WTC11 (cell line): ENCODE results near the gene TIPARP.

Experiments used
- ATF1 ChIP-seq: sonication (generic); formaldehyde crosslinking; IDR thresholded peaks from 2 replicates; pipeline ENCODE4 v1.8.1; 2023; ENCODE audit warnings: mild to moderate bottlenecking, moderate library complexity, missing genetic modification reagents
- ELF4 ChIP-seq: sonication (generic); formaldehyde crosslinking; IDR thresholded peaks from 2 replicates; pipeline ENCODE4 v1.8.1; 2022; ENCODE audit warnings: low read depth, mild to moderate bottlenecking, moderate library complexity, missing genetic modification reagents
- NR2C2 ChIP-seq: sonication (generic); formaldehyde crosslinking; IDR thresholded peaks from 2 replicates; pipeline ENCODE4 v1.8.0; 2022; ENCODE audit warnings: mild to moderate bottlenecking, missing genetic modification reagents
- NR3C1 ChIP-seq: sonication (generic); formaldehyde crosslinking; conservative IDR thresholded peaks from 2 replicates; pipeline ENCODE4 v1.8.1; 2023; ENCODE audit warnings: low read depth, mild to moderate bottlenecking, missing genetic modification reagents
- SMAD3 ChIP-seq: sonication (generic); formaldehyde crosslinking; IDR thresholded peaks from 2 replicates; pipeline ENCODE4 v1.8.0; 2022; ENCODE audit warnings: missing genetic modification reagents, mild to moderate bottlenecking, borderline replicate concordance
- SP1 ChIP-seq: sonication (generic); formaldehyde crosslinking; conservative IDR thresholded peaks from 2 replicates; pipeline ENCODE4 v1.8.1; 2022; ENCODE audit warnings: missing genetic modification reagents
- TP53 ChIP-seq: sonication (generic); formaldehyde crosslinking; IDR thresholded peaks from 2 replicates; pipeline ENCODE4 v1.8.1; 2023; ENCODE audit warnings: mild to moderate bottlenecking, missing genetic modification reagents
- ZBTB21 ChIP-seq: sonication (generic); formaldehyde crosslinking; IDR thresholded peaks from 2 replicates; pipeline ENCODE4 v1.8.1; 2023; ENCODE audit warnings: mild to moderate bottlenecking, missing genetic modification reagents, borderline replicate concordance
- ZNF121 ChIP-seq: sonication (generic); formaldehyde crosslinking; IDR thresholded peaks from 2 replicates; pipeline ENCODE4 v1.8.0; 2023; ENCODE audit warnings: missing genetic modification reagents
- ZNF416 ChIP-seq: fragments of 250-450 bp; sonication (Bioruptor Pico); IDR thresholded peaks from 2 replicates; pipeline ENCODE4 v1.9.0; 2021; ENCODE audit warnings: mild to moderate bottlenecking, inconsistent platforms
- TF ChIP-seq, protein P1 (sequence below): fragments of 200-600 bp; IDR thresholded peaks from 2 replicates; pipeline ENCODE4 v1.8.0; 2022; ENCODE audit warnings: antibody characterized with exemption
- TF ChIP-seq, protein P2 (sequence below): sonication (generic); formaldehyde crosslinking; IDR thresholded peaks from 2 replicates; pipeline ENCODE4 v1.8.1; 2022; ENCODE audit warnings: mild to moderate bottlenecking, missing genetic modification reagents, moderate library complexity, borderline replicate concordance
- TF ChIP-seq, protein P3 (sequence below): sonication (generic); formaldehyde crosslinking; IDR thresholded peaks from 2 replicates; pipeline ENCODE4 v1.8.1; 2023; ENCODE audit warnings: mild to moderate bottlenecking, missing genetic modification reagents, moderate library complexity
- TF ChIP-seq, protein P4 (sequence below): sonication (generic); formaldehyde crosslinking; conservative IDR thresholded peaks from 2 replicates; pipeline ENCODE4 v1.8.1; 2022; ENCODE audit warnings: mild to moderate bottlenecking, missing genetic modification reagents

DNA sequence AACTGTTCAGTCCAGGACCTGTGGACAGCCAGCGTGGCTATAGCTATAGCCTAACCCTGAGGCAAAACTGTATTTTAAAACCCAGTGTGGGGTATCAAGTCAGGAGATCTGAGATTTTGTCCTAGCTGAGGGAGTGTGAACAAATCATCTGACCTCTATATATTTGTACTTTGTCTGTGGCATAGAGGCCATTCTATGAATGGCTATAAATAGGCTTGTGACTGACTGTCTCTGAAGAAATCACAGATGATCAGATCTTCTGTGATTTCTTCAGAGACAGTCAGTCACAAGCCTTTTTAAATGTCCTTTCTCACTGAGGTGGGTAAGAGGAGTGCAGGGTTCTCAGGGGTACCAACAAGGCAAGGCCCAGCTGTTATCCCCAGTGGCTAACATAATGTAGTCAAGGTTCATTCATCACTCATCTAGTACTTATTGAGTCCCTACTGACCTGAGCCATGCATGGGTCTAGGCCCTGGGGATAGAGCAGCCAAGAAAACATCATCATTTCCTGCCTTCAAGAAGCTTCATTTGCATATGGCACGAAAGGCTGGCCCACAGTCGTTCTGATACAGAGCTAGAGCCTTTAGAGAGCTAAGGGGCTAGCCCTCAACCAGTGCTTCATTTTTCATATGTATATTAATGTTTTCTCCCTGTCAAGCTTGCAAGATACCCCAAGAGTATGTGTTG lies 53.3 kb downstream of the TIPARP start:
- TF ChIP-seq, protein P1, sequence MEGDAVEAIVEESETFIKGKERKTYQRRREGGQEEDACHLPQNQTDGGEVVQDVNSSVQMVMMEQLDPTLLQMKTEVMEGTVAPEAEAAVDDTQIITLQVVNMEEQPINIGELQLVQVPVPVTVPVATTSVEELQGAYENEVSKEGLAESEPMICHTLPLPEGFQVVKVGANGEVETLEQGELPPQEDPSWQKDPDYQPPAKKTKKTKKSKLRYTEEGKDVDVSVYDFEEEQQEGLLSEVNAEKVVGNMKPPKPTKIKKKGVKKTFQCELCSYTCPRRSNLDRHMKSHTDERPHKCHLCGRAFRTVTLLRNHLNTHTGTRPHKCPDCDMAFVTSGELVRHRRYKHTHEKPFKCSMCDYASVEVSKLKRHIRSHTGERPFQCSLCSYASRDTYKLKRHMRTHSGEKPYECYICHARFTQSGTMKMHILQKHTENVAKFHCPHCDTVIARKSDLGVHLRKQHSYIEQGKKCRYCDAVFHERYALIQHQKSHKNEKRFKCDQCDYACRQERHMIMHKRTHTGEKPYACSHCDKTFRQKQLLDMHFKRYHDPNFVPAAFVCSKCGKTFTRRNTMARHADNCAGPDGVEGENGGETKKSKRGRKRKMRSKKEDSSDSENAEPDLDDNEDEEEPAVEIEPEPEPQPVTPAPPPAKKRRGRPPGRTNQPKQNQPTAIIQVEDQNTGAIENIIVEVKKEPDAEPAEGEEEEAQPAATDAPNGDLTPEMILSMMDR, result no peak
- TF ChIP-seq ATF1 (CRISPR knock-in tag) (no peak), NR3C1 (CRISPR knock-in tag) (no peak), SMAD3 (CRISPR knock-in tag) (no peak), NR2C2 (no peak), TP53 (no peak), SP1 (no peak), ZNF121 (no peak), ZBTB21 (no peak), ELF4 (no peak), ZNF416 (no peak)
- TF ChIP-seq, protein P2, sequence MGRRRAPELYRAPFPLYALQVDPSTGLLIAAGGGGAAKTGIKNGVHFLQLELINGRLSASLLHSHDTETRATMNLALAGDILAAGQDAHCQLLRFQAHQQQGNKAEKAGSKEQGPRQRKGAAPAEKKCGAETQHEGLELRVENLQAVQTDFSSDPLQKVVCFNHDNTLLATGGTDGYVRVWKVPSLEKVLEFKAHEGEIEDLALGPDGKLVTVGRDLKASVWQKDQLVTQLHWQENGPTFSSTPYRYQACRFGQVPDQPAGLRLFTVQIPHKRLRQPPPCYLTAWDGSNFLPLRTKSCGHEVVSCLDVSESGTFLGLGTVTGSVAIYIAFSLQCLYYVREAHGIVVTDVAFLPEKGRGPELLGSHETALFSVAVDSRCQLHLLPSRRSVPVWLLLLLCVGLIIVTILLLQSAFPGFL (CRISPR knock-in tag), result no peak
- TF ChIP-seq, protein P3, sequence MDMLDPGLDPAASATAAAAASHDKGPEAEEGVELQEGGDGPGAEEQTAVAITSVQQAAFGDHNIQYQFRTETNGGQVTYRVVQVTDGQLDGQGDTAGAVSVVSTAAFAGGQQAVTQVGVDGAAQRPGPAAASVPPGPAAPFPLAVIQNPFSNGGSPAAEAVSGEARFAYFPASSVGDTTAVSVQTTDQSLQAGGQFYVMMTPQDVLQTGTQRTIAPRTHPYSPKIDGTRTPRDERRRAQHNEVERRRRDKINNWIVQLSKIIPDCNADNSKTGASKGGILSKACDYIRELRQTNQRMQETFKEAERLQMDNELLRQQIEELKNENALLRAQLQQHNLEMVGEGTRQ (CRISPR knock-in tag), result no peak
- TF ChIP-seq, protein P4, sequence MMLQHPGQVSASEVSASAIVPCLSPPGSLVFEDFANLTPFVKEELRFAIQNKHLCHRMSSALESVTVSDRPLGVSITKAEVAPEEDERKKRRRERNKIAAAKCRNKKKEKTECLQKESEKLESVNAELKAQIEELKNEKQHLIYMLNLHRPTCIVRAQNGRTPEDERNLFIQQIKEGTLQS, result no peak
